Amniotic stem cell (primary cell): ENCODE data around the gene CGRRF1.

Experiments
- DNase-seq: peaks from one replicate; lab custom pipeline; 2025; lab: John Stamatoyannopoulos, UW

CGRRF1 gene

DNA sequence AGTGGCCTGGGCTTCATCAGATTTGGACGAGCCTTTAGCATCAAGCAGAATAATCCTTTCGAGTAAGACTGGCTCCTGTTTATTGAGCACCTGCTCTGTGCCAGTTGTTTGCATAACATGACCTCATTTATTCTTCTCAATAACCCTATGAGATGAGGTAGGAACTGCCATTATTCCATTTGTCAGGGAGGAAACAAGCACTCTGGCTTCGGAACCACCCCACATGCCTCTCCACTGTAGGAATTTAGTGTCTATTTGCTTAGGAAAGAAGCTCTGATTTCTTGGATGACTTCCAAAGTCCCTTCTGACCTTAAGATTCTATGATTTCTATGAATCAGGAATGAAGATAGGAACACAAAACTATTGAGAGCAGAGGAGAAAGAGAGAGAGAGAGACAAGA is 68.3 kb downstream of the CGRRF1 start:
- no peak for DNase-seq

GRCh38 chr14:54579621-54580020 is 69.9 kb downstream of the CGRRF1 start:
- no peak for DNase-seq

- no peak for DNase-seq
These were observed 71.2 kb downstream of the CGRRF1 start for GRCh38 chr14:54580933-54581332.

DNA sequence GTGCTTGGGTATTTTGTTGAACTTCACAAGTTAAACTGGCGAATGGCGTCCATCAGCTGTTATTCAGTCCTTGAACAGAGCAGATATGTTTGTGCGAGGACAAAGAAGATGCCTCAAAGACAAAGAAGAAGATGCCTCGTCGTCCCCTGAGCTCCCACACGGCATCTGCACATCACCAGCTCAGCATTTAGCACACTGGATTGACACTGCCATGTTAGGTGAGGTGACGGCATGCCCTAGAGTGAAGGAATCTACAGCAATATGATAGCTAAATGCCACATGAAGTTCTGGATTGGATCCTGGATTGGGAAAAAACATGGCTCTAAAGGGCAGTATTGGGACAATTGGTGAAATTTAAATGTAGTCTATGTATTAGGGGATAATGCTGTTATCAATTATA is 72.6 kb downstream of the CGRRF1 start:
- DNase-seq, result no peak

DNA sequence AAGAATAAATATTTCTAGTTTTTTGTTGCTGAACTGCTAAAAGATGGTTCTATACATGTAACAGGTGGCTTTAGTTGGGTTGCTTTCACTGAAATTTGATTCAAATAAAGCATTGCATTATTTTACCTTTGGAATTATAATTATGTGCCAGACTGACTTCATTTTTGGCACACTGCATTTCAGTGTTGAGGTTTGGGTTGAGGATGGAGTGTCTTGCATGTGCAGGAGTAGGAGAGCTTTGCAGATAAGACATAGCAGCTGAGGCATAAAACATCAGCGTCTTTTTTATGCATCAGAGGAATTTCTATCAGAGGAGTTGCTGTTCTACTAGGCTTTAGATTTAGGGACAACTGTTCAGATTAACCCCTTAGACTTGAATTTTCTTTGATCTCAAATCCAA is 74.4 kb downstream of the CGRRF1 start:
- no peak for DNase-seq

DNA sequence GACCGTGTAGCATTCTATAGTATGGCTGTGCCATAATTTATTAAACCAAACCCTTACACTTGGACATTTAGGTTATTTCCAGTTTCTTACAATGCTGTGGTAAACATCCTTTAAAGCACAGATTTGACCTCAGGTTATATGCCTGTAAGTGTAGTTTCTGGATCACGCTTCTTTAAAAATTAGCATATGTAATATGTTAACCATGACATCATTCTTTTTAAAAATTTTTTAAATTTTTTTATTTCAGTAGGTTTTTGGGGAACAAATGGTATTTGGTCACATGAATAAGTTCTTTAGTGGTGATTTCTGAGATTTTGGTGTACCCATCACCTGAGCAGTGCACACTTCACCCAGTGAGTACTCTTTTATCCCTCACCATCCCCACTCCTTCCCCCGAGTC is 75.5 kb downstream of the CGRRF1 start:
- DNase-seq, result no peak
